ENCODE results near the gene FSIP2.
A peak's percentile ranks its signal among the peaks of the same experiment; 100 is the strongest.

Gene FSIP2

GRCh38 chr2:185738679-185739472 is at the start of gene FSIP2:
Gene FSIP2 (plus strand): TSS chr2:185738804. CDS start chr2:185738895, 91 bp downstream.
- no peaks in the 10 kb centered on the region for H3K36me3 ChIP-seq (ENCODE audit: insufficient read depth, insufficient read length, low read length)
- no peaks in the 10 kb centered on the region for H3K27me3 ChIP-seq (ENCODE audit: insufficient read depth, insufficient read length)
- DNase-seq (ENCODE audit: low read depth, low spot score), result peak; percentile 92
- no peak for TF ChIP-seq SUZ12 (IDR thresholded peaks at IDR 0.05; ENCODE audit: extremely low read depth, insufficient read depth, insufficient read length)
- TF ChIP-seq ZNF274 (IDR thresholded peaks at IDR 0.05; ENCODE audit: low read depth, low read length), result no peak
- TF ChIP-seq YY1 (IDR thresholded peaks at IDR 0.05; ENCODE audit: insufficient read depth, insufficient read length), result no peak
- H3K9ac ChIP-seq (ENCODE audit: insufficient read length, low read depth), result peak within 1 kb of the TSS; percentile 45
- peak within 1 kb of the TSS; percentile 60 for H3K4me3 ChIP-seq (ENCODE audit: insufficient read length, low read depth)
- no peaks in the 10 kb centered on the region for H3K9me3 ChIP-seq (ENCODE audit: insufficient read depth, low read length)
- H3K4me1 ChIP-seq (ENCODE audit: insufficient read depth, insufficient read length), result no peaks in the 10 kb centered on the region

GRCh38 chr2:185689906-185690539 is 48.6 kb upstream of the FSIP2 start:
- no peak overlapping the region for H3K9ac ChIP-seq (ENCODE audit: insufficient read length, low read depth)
- no peaks in the 10 kb centered on the region for H3K27me3 ChIP-seq (ENCODE audit: insufficient read depth, insufficient read length)
- H3K4me1 ChIP-seq (ENCODE audit: insufficient read depth, insufficient read length), result no peaks in the 10 kb centered on the region
- no peak for TF ChIP-seq SUZ12 (IDR thresholded peaks at IDR 0.05; ENCODE audit: extremely low read depth, insufficient read depth, insufficient read length)
- TF ChIP-seq YY1 (IDR thresholded peaks at IDR 0.05; ENCODE audit: insufficient read depth, insufficient read length), result no peak
- TF ChIP-seq ZNF274 (IDR thresholded peaks at IDR 0.05; ENCODE audit: low read depth, low read length), result no peak
- DNase-seq (ENCODE audit: low read depth, low spot score), result no peak
- no peaks in the 10 kb centered on the region for H3K36me3 ChIP-seq (ENCODE audit: insufficient read depth, insufficient read length, low read length)
- no peaks in the 10 kb centered on the region for H3K9me3 ChIP-seq (ENCODE audit: insufficient read depth, low read length)
- no peak overlapping the region for H3K4me3 ChIP-seq (ENCODE audit: insufficient read length, low read depth)

GRCh38 chr2:185695711-185696235 is 42.8 kb upstream of the FSIP2 start:
- no peak for DNase-seq (ENCODE audit: low read depth, low spot score)
- H3K9ac ChIP-seq (ENCODE audit: insufficient read length, low read depth), result no peak overlapping the region
- H3K36me3 ChIP-seq (ENCODE audit: insufficient read depth, insufficient read length, low read length), result no peaks in the 10 kb centered on the region
- no peak overlapping the region for H3K4me3 ChIP-seq (ENCODE audit: insufficient read length, low read depth)
- TF ChIP-seq YY1 (IDR thresholded peaks at IDR 0.05; ENCODE audit: insufficient read depth, insufficient read length), result no peak
- H3K9me3 ChIP-seq (ENCODE audit: insufficient read depth, low read length), result no peaks in the 10 kb centered on the region
- no peaks in the 10 kb centered on the region for H3K27me3 ChIP-seq (ENCODE audit: insufficient read depth, insufficient read length)
- H3K4me1 ChIP-seq (ENCODE audit: insufficient read depth, insufficient read length), result no peaks in the 10 kb centered on the region

DNA sequence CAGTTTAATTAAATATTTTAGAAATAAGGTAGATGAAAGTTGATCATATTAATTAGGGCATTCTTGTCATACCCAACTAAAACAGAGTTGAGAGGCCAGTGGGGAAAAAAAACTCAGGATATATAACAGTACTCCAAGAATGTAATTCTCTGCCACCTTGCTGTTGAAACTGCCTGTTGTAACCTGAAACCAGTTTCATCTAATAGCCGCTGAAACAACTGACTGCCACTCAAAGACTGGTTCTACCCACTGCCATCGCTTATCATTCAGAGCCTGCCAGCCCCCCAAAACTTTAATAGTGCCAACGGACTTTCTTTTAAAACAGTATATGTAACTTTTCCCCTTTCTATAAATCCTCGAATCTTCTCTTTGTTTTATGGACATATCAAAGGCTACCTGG is 37.7 kb upstream of the FSIP2 start:
- Histone ChIP-seq H3K4me3 (ENCODE audit: insufficient read length, low read depth) (no peak overlapping the region), H3K9me3 (ENCODE audit: insufficient read depth, low read length) (no peaks in the 10 kb centered on the region), H3K36me3 (ENCODE audit: insufficient read depth, insufficient read length, low read length) (no peaks in the 10 kb centered on the region), H3K4me1 (ENCODE audit: insufficient read depth, insufficient read length) (no peaks in the 10 kb centered on the region), H3K9ac (ENCODE audit: insufficient read length, low read depth) (no peak overlapping the region), H3K27me3 (ENCODE audit: insufficient read depth, insufficient read length) (no peaks in the 10 kb centered on the region)
- TF ChIP-seq ZNF274 (IDR thresholded peaks at IDR 0.05; ENCODE audit: low read depth, low read length) (no peak), SUZ12 (IDR thresholded peaks at IDR 0.05; ENCODE audit: extremely low read depth, insufficient read depth, insufficient read length) (no peak), YY1 (IDR thresholded peaks at IDR 0.05; ENCODE audit: insufficient read depth, insufficient read length) (no peak)
- no peak for DNase-seq (ENCODE audit: low read depth, low spot score)

- no peak for TF ChIP-seq YY1 (IDR thresholded peaks at IDR 0.05; ENCODE audit: insufficient read depth, insufficient read length)
- Histone ChIP-seq H3K9me3 (ENCODE audit: insufficient read depth, low read length) (no peaks in the 10 kb centered on the region), H3K9ac (ENCODE audit: insufficient read length, low read depth) (no peak overlapping the region), H3K4me3 (ENCODE audit: insufficient read length, low read depth) (no peak overlapping the region), H3K27me3 (ENCODE audit: insufficient read depth, insufficient read length) (no peaks in the 10 kb centered on the region), H3K36me3 (ENCODE audit: insufficient read depth, insufficient read length, low read length) (no peaks in the 10 kb centered on the region), H3K4me1 (ENCODE audit: insufficient read depth, insufficient read length) (no peaks in the 10 kb centered on the region)
- DNase-seq (ENCODE audit: low read depth, low spot score), result no peak
Measured at GRCh38 chr2:185734658-185735057, 3.9 kb upstream of the FSIP2 start.

DNA sequence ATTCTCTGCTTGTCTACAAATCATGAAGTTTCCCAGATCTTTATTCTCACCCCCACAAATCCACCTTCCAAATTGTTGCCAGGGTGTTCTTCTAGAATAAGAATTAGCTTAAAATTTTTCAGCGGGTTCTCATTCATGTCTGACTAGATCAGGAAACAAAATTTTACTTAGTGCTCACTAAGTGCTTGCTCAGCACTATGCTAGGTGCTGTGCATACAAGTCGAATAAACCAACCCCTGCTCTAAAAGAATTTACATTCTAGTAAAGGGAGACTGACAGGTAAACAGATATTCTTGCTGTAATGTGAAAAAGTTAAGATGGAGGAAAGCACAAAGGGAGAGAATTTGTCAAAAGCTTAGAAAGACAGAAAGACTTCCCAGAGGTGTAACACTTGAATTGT is 2.4 kb upstream of the FSIP2 start:
- Histone ChIP-seq H3K4me1 (ENCODE audit: insufficient read depth, insufficient read length) (no peaks in the 10 kb centered on the region), H3K9ac (ENCODE audit: insufficient read length, low read depth) (no peak overlapping the region), H3K27me3 (ENCODE audit: insufficient read depth, insufficient read length) (no peaks in the 10 kb centered on the region), H3K4me3 (ENCODE audit: insufficient read length, low read depth) (no peak overlapping the region), H3K9me3 (ENCODE audit: insufficient read depth, low read length) (no peaks in the 10 kb centered on the region), H3K36me3 (ENCODE audit: insufficient read depth, insufficient read length, low read length) (no peaks in the 10 kb centered on the region)
- TF ChIP-seq SUZ12 (IDR thresholded peaks at IDR 0.05; ENCODE audit: extremely low read depth, insufficient read depth, insufficient read length) (no peak), YY1 (IDR thresholded peaks at IDR 0.05; ENCODE audit: insufficient read depth, insufficient read length) (no peak), ZNF274 (IDR thresholded peaks at IDR 0.05; ENCODE audit: low read depth, low read length) (no peak)
- DNase-seq (ENCODE audit: low read depth, low spot score), result no peak

All from NT2/D1 (cell line).